Stimulated activated CD8-positive, alpha-beta memory T cell treated with anti-CD3 and anti-CD28 coated beads, Interleukin-7, amount 100 ng/mL, for 1 hour (primary cell): ENCODE data around the gene OR56B4.
"Not testable (repeated sequence)": the region's sequence is repeated elsewhere in the genome, so short reads cannot be mapped to it uniquely, and the experiment has no call there.

Experiments
- DNase-seq, 2 donors: peaks; one replicate each; pipeline ENCODE4 v3.0.0-alpha.2; 2020; ENCODE audit warnings: low read depth in 2 of 2

Gene OR56B4, protein sequence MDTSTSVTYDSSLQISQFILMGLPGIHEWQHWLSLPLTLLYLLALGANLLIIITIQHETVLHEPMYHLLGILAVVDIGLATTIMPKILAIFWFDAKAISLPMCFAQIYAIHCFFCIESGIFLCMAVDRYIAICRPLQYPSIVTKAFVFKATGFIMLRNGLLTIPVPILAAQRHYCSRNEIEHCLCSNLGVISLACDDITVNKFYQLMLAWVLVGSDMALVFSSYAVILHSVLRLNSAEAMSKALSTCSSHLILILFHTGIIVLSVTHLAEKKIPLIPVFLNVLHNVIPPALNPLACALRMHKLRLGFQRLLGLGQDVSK

DNA sequence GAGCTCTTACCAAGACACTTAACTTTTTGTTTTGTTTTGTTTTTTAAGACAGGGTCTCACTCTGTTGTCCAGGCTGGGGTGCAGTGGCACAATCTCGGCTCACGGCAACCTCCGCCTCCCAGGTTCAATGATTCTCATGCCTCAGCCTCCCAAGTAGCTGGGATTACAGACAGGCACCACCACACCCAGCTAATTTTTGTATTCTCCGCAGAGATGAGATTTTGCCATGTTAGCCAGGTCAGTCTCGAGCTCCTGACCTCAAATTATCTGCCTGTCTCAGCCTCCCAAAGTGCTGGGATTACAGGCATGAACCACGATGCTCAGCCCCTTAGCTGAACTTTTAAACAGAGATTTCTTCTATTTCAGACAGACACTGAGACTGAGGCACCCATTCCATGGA, at the start of gene OR56B4:
TSS of gene OR56B4 (plus strand) at position 301 of the 400 bp plus-strand sequence. CDS start at position 396, 95 bp downstream.
- DNase-seq = not testable (repeated sequence)

DNA sequence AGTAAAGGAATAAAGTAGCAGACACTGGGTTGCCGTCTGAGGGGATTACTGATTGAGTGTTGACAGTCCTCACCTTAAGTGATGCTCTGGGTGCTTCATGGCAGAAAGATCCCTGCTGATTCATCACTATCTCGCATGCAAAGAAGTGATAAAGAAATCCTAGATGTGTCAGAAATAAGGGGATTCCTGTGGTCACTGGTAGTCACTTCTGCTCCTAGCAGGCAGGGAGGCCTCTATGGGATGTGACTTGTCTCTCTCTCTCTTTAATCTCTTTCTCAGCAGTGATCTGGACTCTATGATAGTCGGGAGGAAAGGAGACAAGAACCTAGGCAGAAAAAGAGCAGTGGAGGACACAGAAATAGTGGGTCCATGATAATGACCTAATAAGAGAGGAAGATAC, 46.0 kb upstream of the OR56B4 start:
- DNase-seq = no peak

DNA sequence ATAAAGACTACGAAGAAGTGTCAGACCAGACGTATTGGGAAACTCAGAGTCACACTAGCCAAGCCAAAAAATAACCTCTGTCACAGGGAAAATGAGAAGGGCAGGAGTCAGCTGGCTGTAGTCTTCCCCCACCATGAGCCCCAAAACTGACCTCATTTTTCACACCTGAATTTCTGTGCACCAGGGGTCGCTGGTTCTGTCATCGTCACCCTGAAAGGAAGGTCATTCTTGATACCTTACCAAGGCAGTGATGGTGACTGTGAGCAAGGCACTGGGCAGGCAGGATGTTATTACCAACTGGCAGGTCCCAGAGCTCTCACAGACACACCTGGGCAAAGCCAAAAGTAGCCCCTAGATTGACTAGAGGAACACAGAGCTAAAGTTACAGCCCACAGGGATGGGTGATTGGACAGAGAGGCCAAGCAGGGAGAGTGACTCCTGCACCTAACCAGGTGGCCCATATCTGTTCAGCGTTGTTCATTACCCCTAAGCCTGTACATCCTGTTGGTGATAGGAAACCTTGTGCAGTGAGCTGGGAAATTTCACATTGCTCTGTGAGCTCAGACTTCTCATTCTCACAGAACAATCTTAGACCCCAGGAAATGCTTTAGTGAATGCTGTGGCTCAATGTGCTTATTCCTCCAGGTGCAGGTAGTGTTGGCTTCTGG, 44.7 kb upstream of the OR56B4 start:
- DNase-seq = no peak

DNA sequence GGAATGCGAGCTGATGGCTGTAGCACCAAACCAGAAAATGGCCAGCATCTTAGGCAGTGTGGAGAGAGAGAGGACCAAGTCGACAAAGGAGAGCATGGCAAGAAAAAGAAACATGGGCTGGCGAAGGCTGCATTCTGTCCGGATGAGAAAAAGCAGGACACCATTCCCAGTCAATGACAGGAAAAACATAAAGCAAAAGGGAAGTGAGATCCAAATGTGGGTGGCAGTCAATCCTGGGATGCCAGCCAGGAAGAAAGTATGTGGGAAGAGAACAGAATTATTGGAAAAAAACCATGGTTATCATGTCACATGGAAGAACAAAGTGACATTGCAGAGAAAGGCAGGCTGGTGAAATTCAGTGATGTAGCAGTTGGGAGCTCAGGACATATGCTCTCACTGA, 40.0 kb upstream of the OR56B4 start:
- no peak for DNase-seq

DNA sequence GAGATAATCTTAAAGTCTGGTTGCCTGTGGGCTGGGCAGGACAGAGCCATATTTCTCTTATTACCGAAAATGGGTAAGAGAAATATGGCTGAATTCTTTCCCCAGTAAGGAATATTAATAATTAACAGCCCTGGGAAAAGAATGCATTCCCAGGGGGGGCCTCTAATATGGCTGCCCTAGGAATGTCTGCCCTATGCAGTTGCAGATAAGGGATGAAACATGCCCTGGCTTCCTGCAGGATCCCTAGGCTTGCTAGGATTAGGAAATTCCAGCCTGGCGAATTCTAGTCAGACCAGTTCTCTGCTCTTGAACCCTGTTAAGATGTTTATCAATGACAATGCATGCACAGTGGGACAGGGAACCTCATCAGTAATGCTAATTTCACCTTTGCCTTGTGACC, 31.0 kb upstream of the OR56B4 start:
- not testable (repeated sequence) for DNase-seq

DNA sequence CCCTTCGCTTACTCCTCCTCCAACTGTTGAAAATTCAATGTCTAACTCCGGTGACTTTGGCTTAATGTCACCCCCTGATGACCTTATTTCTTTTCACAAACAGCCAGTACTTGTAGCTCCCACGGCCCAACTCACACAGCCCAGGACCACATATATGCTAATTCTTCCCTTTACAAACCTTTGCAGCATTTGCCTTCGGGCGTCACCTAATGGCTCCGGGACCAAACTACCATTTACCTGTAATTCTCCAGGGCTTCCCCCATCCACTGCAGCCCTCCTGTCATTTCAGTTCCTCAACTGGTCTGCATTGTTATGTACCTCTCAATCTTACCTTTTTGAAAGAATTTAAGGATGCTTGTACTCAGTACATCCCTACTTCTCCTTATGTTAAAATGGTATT, 29.8 kb upstream of the OR56B4 start:
- DNase-seq = no peak

DNA sequence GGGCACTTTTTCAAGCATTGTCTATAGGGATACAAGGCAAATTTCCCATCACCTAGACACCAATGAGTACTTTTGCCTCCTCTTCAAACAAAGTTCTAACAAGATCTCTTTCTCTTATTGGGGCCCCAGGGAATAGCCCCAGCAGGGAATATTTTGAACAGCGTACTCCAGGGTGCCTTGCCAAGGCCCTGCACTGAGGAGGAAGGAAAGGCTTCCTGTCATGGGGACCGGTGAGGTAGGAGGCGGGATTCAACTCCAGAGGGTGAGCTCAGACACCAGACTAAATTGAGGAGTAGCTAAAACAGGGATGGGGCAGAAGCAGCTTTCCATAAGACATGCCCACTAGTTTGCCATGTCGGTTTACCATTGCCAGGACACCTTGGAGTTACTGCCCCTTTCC, 28.0 kb upstream of the OR56B4 start:
- DNase-seq = no peak

DNA sequence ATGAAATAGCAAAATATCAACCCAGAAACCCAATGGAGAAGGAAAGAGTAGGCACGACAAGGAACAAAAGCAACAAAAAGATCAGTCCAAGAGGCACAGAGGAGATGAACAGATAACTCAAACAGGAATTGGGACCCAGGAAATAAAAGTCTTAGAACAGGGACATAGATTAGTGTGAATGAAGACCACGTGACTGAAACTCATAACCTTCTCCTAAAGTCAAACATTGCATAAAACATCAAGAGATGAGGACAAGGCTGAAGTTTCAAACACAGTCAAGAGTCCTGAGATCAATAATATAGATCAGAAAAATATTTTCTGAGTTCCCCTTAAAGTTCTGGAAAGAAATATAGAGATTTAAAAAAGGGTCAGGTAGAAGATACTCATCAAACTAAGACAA, 24.4 kb upstream of the OR56B4 start:
- no peak for DNase-seq

DNA sequence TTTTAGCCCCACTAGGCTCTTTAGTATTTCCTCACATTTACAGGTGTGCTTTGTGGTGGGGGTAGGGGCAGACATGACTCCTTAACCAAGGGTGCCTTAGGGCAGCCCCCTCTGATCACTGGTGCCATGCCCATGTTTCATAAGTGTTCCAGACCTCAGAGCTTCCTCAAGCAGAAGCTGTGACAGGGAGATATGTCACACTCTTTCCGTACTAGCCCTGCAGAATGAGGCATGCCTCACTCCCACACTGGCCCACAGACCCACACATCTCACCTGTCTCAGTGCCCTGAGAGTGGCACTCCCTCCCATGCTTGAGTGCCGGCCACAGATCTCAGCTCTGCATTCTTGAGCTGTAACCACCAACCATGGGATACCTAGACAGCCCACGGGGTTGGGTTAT, 22.9 kb upstream of the OR56B4 start:
- DNase-seq = no peak

DNA sequence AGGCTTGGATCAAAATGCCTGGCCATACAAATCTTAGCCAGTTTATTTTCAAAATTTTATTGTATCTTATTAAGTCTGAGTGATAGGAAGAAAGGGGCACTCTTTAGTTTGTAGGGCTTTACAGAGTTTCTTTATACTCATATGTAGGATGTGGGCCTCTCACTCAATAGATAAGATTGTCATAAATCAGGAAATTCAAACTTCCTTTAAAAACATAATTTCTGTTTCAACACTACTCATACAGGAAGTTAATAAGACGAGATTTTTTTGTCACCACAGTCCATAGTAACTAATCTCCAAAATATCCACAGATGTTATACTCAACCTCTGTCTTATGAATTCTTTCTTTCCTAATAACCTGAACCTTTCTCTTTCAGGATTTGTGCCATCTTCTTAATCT, 13.3 kb upstream of the OR56B4 start:
- DNase-seq = no peak

DNA sequence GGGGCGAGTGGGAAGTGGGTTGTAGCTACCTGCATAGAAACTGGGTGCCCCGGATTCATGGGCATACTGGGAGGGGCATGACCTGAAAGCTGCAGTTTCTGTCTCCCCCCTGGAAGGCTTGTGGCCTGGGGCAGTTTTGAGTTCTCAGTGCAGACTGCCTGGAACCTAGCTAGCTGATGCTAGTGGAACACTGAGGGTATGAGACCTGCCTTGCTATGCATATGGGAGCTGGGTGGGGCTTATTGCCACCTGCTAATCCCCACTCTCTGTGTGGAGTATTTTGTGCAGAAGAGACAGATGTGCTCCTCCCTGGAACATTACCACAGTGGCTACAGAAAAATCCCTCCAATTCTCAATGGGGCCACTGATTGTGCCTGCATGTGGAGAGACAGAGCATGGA, 11.7 kb upstream of the OR56B4 start:
- no peak for DNase-seq

DNA sequence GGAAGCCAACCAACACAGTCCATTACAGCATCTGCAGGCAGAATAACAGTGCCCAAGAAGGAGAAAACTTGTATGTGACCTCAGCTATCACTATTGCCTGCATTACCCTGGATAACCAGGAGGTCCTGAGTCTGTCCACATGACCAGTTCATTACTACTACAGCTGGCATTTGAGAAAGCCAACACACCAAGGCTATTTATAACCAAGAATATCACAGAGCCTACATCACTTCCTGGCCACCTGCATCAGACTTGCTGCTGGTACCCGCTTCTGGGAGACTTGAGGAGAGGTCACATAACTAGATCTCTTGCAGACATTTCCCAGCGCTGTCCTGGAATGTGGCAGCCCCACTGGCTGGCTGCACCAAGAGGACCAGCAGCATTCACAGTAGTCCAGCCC, 11.1 kb upstream of the OR56B4 start:
- no peak for DNase-seq

DNA sequence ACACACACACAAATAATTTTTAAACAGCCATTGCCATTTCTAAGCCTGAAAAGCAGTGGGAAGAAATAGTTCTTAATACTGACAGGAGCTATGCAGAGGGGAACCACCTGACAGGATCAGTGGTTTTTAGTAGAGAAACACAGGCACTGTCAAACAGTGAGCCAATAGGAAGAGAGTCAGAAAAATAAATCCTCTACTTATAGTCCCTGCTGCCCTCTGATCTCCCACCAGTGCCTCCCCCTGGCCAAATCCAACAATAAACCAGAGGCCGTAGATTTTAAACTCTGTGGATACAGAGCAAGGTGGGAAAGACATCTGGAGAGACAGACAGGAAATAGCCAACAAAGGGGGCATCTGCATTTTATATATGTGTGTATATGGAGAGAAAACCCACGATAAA, 7.9 kb upstream of the OR56B4 start:
- DNase-seq = no peak

DNA sequence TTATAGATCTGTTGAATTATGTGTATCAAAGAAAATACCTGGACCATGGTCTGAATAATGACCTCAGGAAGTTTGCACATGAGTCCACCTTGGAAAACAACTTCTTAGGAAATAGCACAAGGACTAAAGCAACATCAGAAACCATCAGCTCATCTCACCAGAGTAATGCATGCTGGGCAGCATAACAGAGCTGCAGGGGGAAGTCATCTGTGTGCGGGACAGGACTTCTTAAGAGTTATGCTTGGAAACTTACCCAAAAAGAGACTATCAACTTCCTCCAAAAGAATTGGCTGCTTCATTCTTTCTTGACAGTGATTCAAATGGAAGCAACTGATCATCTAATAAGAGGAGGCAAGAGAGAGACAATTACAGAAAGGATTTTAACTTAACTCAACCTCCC, 2.5 kb downstream of the OR56B4 start:
- no peak for DNase-seq

DNA sequence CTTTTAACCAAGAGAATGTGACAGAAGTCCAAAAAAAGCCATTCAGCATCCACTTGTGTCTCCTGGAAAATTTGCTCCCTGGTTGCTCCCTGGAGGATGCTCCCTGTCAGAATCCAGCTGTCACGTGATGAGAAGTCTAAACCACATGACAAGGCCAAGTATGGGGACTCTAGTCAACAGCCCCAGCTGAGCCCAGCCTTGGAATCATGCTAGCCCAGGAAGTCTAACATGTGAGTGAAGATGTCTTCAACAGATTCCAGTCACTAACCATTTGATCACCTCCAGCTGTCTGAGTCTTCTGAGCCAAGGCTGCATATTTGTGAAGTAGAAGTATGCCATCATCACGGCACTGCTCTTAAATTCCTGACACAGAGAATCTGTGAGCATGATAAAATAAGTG, 4.2 kb downstream of the OR56B4 start:
- no peak for DNase-seq

DNA sequence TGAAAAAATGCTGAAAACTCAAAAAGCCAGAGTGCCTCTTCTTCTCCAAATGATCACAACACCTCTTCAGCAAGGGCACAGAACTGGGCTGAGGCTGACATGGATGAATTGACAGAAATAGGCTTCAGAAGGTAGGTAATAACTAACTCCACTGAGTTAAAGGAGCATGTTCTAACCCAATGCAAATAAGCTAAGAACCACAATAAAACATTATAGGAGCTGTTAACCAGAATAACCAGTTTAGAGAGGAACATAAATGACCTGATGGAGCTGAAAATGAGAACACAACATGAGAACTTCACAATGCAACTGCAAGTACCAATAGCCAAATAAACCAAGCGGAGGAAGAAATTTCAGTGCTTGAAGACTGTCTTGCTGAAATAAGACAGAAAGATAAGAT, 9.2 kb downstream of the OR56B4 start:
- no peak for DNase-seq

DNA sequence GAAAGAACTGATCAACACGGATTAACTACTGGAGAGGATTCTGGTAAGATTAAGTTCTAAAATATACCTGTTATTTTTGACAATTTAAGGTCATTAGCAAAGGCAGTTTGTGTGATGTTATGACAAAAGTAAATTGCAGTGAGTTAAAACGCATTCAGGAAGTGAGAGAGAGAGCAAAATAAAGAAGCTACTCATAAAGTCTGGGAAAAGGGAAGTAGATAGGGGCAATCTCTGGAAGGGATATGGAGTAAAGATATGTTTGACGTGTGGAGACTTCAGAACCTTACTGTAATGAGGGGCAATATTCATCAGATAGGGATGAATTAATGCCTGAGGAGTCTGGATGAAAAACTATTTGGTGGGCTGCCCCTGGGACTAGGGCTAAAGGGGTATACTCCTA, 16.8 kb downstream of the OR56B4 start:
- no peak for DNase-seq

DNA sequence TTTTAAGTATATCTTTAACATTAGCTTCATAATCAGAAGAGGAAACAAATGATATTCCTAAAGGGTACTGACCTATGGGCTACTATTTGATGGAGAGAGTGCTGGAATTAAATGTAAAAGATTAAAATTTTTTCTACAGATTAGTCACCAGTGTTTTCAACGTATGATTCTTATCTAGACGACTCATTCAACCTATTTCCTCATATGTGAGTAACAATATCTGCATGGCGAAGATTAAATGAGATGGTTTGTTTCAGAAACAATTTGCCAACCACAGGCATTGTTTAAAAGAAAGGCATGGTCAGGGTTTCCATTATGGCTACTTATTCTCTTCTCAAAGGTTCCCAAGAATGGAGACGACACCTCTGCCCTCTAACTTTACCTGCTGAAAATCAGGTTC, 20.4 kb downstream of the OR56B4 start:
- no peak for DNase-seq

DNA sequence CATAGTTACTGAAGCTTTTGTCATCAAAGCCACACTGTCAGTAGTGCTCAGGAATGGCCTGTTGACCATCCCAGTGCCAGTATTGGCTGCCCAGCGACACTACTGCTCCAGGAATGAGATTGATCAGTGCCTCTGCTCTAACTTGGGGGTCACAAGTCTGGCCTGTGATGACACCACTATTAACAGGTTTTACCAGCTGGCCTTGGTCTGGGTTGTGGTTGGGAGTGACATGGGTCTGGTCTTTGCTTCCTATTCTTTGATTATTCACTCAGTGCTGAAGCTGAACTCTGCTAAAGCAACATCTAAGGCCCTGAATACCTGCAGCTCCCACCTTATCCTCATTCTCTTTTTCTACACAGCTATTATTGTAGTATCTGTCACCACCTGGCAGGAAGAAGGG, 21.5 kb downstream of the OR56B4 start:
- no peak for DNase-seq

DNA sequence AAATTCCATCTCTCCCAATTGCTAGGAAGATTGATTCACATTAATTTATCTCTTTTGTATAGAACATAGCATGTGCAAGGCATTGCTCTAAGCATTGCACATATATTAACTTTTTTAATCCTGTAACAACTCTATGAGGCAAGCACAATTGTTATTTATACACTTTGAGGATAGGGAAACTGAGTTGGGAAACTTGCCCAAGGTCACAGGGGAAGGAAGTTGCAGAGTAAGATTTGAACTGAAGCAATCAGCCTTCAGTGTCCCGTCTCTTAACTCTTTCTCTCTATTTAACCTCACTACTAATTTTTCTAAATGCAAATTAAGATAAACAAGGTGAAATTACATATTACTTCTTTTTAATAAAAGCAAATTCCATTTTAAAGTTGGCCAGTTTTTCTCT, 22.2 kb downstream of the OR56B4 start:
- DNase-seq = no peak

DNA sequence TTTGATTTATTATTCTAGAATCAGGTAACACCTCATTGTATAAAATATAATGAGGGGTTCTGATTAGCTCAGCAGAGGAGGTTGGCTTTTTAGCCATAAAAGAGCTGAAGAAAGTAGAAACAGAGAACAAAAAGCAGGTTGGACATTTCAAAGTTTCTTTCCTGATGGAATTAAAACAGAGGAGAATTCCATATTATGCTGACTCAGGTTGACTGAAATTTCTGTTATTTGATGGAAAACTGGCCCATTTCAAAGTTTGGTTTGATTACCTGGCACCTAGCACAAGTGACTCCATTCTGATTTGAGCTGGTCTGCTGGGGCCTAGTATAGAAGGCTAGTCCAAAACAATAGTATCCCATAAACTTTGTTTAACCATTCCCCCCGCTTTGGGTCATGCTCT, 24.9 kb downstream of the OR56B4 start:
- DNase-seq = no peak

DNA sequence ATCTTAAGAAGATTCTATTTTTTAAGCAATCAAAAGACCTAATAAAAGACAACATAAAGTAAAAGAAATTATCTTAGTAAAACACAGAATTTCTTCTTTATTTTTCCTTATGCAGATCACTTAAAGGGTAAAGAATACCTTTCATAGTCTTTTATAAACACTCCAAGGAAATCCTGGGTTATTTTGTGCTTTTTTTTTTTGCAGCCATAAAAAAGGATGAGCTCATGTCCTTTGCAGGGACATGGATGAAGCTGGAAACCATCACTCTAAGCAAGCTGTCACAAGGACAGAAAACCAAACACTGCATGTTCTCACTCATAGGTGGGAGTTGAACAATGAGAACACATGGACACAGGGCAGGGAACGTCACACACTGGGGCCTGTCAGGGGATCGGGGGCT, 28.5 kb downstream of the OR56B4 start:
- not testable (repeated sequence) for DNase-seq

DNA sequence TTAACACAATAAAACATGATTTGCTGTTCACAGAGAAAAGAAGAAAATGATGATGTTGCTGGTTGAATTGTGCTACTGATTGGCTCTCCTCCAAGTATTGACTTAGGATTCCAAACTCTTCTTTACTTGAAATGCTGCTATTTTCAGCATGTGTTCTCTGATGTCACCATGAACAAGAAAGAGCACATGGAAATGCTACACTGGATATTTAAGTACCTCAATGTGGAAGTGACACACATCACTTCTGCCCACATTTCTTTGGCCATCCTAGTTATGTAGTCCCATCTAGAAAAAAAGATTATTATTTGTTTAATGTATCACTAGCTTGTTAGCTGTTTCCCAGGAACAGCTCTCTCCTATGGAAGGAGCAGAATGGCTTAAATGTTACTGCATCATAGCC, 35.5 kb downstream of the OR56B4 start:
- no peak for DNase-seq

DNA sequence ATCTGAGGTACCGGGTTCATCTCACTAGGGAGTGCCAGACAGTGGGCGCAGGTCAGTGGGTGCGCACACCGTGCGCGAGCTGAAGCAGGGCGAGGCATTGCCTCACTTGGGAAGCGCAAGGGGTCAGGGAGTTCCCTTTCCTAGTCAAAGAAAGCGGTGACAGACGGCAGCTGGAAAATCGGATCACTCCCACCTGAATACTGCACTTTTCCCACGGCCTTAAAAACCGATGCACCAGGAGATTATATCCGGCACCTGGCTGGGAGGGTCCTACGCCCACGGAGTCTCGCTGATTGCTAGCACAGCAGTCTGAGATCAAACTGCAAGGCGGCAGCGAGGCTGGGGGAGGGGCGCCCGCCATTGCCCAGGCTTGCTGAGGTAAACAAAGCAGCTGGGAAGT, 36.3 kb downstream of the OR56B4 start:
- not testable (repeated sequence) for DNase-seq
